ENCODE measurements around the gene OPTN.
"Not testable (repeated sequence)": the region's sequence is repeated elsewhere in the genome, so short reads cannot be mapped to it uniquely, and the experiment has no call there.

OPTN gene

GRCh38 chr10:13120786-13121499 is 21.0 kb downstream of the OPTN start:
- no peak for DNase-seq (ENCODE audit: low spot score)

- no peak for DNase-seq (ENCODE audit: low spot score)
These were observed 21.5 kb downstream of the OPTN start for GRCh38 chr10:13121500-13121854.

- DNase-seq (ENCODE audit: low spot score): no peak
These were observed 36.7 kb downstream of the OPTN start for GRCh38 chr10:13136651-13137050.

GRCh38 chr10:13139150-13139549 is 39.2 kb downstream of the OPTN start:
- no peak for DNase-seq (ENCODE audit: low spot score)

- DNase-seq (ENCODE audit: low spot score): no peak
These were observed 39.7 kb downstream of the OPTN start for GRCh38 chr10:13139676-13140075.

- no peak for DNase-seq (ENCODE audit: low spot score)
These were observed 40.7 kb downstream of the OPTN start for GRCh38 chr10:13140627-13141190.

GRCh38 chr10:13143766-13144165 is 43.8 kb downstream of the OPTN start:
- no peak for DNase-seq (ENCODE audit: low spot score)

- DNase-seq (ENCODE audit: low spot score): no peak
These were observed 44.9 kb downstream of the OPTN start for GRCh38 chr10:13144814-13145213.

- no peak for DNase-seq (ENCODE audit: low spot score)
These were observed 46.4 kb downstream of the OPTN start for GRCh38 chr10:13146379-13146778.

- no peak for DNase-seq (ENCODE audit: low spot score)
These were observed 47.2 kb downstream of the OPTN start for GRCh38 chr10:13147161-13147560.

- DNase-seq (ENCODE audit: low spot score): no peak
These were observed 52.3 kb downstream of the OPTN start for GRCh38 chr10:13152296-13152695.

- not testable (repeated sequence) for DNase-seq (ENCODE audit: low spot score)
These were observed 55.9 kb downstream of the OPTN start for GRCh38 chr10:13155860-13156259.

- no peak for DNase-seq (ENCODE audit: low spot score)
These were observed 58.4 kb downstream of the OPTN start for GRCh38 chr10:13158401-13158800.

GRCh38 chr10:13160934-13161856 is 61.2 kb downstream of the OPTN start, which contains the start of gene MCM10:
Gene MCM10, plus strand, starts transcription at chr10:13161558. Its CDS starts 2,645 bp downstream, at chr10:13164203.
- peak; percentile 97 for DNase-seq (ENCODE audit: low spot score)

- peak; percentile 11 for DNase-seq (ENCODE audit: low spot score)
These were observed 61.9 kb downstream of the OPTN start for GRCh38 chr10:13161857-13162271.

- DNase-seq (ENCODE audit: low spot score): no peak
These were observed 63.9 kb downstream of the OPTN start for GRCh38 chr10:13163859-13164258.

GRCh38 chr10:13165177-13165576 is 65.2 kb downstream of the OPTN start:
- no peak for DNase-seq (ENCODE audit: low spot score)

GRCh38 chr10:13167568-13167967 is 67.6 kb downstream of the OPTN start:
- DNase-seq (ENCODE audit: low spot score): no peak

GRCh38 chr10:13168781-13169180 is 68.8 kb downstream of the OPTN start:
- DNase-seq (ENCODE audit: low spot score): no peak

- DNase-seq (ENCODE audit: low spot score): no peak
These were observed 73.7 kb downstream of the OPTN start for GRCh38 chr10:13173616-13174015.

GRCh38 chr10:13180788-13181187 is 80.8 kb downstream of the OPTN start:
- no peak for DNase-seq (ENCODE audit: low spot score)

- DNase-seq (ENCODE audit: low spot score): no peak
These were observed 82.5 kb downstream of the OPTN start for GRCh38 chr10:13182424-13182823.

- no peak for DNase-seq (ENCODE audit: low spot score)
These were observed 83.7 kb downstream of the OPTN start for GRCh38 chr10:13183625-13184024.
